ENCODE measurements around the gene MARK2. TPM values are rescaled to one million over a fixed set of nuclear protein-coding genes. Genes with fewer than 3 reads are reported as not detected.
A peak's percentile ranks its signal among the peaks of the same experiment; 100 is the strongest.
"Not testable (repeated sequence)": the region's sequence is repeated elsewhere in the genome, so short reads cannot be mapped to it uniquely, and the experiment has no call there.

MARK2 gene
- polyA plus RNA-seq (2013, experiment 1 of 2; ENCODE audit: insufficient read length) = 16.2 TPM
- 17.6 TPM for polyA plus RNA-seq (2013, experiment 2 of 2; ENCODE audit: insufficient read length)

DNA sequence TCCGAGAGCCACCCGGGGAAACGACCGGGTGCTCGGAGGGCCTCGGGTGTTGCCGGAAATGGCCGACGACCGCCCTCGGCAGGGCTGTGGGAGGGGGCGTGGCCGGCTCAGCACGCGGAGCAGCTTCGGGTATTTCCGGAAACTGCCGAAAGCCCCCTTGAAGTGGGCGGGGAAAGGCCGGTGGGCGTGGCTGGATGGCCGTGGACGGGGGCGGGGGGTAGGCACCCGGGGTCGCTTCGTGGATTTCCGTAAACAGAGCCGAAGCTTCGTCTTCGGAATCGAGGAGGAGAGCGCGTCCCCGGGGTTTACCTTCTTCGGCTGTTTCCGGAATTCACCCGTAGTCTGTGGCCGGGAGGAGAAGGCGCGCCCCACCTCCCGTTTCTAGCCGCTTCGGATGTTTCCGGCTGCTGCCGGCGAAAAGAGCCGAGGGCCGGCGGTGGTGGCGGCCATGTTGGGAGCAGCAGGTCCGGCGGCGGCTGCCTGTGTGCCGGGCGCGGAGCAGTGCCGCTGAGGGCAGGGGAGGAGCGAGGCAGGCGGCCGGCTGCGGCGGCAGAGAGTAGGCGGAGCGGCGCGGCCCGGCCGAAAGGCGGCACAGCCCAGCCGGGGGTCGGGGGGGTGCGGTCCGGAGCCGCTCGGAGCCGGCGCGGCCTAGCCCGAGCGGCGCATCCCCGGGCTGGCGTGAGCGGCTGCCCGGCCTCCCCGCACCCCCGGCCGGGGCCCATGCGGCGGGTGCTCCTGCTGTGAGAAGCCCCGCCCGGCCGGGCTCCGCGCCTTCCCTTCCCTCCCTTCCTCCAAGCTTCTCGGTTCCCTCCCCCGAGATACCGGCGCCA, at the start of gene MARK2:
Gene MARK2, plus strand, starts transcription at position 433 of the 830 bp plus-strand sequence. Its CDS starts 397 bp downstream, at position 830.
- peak; percentile 98 for DNase-seq

DNA sequence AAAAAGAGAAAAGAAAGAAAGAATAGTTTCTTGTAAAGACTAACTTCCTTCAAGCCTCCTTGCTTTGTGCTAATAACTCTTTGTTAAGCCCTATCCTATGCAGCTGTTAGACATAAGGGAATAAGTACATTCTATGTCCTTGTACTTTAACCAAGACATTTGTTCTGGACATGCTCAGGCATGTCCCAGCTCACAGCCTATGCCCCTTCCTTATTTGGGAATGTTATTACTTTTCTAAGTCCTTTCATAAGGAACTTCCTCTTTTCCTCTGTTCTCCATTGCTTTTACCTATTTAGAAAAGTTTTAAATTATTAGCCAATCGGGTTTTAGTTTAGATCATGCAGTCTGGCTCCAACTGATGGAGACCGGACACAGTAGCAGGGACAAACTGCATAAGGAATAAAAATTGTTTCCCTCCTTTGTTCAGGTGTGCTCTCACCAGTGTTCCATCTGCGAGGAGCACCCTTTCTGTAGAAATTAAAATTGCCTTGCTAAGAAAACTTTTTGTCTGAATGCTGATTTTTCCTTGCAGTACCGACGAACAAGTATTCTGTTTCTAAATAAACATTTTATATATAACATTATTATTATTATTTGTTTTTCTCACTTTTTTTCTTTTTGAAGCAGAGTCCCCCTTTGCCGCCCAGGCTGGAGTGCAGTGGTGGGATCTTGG, 47.3 kb upstream of the MARK2 start:
- DNase-seq = no peak

DNA sequence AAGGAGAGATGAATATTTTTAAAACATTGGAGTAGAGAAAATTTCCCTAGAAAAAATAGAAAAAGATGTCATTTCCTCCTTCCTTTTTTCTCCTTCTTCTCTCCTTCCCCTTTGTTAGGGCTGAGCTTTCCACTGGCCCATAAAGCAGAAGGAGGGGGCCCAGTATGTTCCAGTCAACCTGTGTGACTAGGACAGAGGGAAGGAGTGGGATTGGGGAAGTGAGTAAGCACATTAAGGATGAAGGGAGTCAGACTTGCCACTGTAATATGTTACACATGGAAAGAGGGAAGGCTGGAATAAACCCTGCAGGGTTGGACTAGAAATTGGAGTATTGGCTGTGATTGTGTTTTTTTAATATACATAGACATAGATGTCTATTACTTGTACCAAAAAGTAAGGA, 45.7 kb upstream of the MARK2 start:
- no peak for DNase-seq

DNA sequence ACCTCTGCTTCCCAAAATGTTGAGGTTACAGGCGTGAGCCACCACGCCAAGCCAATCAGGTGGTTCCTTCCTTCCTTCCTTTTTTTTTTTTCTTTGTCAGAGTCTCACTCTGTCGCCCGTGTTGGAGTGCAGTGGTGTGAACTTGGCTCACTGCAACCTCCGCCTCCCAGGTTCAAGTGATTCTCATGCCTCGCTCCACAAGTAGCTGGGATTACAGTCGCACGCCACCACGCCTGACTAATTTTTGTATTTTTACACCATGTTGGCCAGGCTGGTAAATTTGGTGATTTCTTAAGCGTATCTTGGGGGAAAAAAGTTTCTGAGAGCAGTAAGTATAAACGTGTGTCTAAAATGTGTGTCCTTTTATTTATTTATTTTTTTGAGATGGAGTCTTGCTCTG, 43.8 kb upstream of the MARK2 start:
- DNase-seq = no peak

DNA sequence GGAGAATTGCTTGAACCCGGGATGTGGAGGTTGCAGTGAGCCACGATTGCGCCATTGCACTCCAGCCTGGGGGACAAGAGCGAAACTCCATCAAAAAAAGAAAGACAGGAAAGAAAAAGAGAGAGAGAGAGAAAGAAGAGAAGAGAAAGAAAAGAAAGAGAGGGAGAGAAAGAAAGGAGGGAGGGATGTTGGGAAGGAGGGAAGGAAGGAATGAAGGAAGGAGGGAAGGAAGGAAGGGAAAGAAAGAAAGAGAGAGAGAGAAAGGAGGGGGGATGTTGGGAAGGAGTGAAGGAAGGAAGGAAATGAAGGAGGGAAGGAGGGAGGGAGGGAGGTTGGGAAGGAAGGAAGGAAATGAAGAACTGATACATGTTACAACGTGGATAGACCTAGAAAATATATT, 38.0 kb upstream of the MARK2 start:
- DNase-seq = no peak

DNA sequence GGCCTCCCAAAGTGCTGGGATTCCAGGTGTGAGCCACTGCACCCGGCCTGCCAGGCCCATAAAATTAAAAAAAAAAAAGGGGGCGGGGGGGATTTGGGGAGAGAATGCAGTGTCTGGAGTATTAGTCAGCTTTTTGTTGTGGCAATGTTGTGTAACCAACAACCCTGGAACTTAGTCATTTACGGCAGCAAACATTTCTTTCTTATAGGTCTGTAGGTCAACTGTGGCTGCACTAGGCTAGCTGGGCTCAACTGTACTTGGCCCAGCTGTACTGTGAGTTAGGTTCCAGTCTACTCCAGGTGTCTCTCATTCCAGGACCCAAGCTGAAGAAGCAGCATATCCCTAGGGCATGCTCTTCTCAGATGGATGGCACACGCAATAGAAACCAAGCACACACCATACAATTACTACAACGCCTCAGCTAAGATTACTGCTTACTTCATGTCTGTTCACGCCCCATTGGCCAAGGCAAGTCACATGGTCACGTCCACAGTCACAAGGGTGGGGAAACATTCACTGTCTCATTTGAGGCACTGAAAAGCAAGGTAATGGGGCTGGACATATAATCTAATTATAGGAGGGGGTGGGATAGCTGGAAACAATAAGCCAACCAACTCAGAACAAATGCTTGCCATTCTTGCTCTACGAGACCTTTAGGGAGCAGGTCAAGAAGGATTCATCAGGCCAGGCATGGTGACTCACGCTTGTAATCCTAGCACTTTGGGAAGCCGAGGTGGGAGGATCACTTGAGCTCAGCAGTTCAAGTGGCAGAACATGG, 36.1 kb upstream of the MARK2 start:
- DNase-seq = peak; percentile 17

DNA sequence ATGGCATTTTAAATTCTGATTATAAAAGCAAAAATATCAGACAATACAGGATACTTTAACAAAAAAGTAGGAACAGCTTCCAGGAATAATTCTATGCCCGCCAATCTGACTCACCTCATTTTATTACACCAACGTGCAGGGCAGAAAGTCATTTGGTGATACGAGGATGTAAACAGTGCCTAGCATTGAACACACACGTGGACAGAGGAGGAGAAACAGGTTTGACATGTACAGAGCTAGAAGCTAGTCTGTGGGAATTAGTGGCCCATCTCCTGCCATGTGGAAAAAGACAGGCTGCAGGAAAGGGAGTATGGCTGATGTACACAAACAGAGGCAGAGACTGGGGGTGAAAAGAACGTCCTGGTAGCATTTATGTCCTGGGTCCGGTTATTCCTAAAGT, 34.7 kb upstream of the MARK2 start:
- DNase-seq = no peak

DNA sequence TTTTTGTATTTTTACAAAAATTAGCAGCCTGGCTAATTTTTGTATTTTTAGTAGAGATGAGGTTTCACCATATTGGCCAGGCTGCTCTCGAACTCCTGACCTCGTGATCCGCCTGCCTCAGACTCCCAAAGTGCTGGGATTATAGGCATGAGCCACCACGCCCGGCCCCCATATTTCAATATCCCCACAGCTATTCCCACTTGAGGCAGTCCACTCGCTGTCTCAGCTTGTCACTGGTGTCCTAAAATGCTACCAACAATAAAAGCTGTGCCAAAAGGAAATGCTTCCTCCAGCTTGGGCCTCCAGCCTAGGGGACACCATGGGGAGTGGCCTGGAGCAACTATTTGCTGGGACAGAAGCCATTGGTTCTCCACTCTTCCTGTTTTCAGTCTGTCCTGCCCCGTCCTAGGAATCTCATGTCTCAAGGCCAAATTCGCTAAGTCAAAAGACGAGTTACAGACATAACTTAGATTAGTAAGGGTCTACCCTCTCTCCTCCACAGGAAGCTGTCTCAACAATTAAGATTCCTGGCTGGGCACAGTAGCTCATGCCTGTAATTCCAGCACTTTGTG, 33.0 kb upstream of the MARK2 start:
- peak; percentile 24 for DNase-seq

DNA sequence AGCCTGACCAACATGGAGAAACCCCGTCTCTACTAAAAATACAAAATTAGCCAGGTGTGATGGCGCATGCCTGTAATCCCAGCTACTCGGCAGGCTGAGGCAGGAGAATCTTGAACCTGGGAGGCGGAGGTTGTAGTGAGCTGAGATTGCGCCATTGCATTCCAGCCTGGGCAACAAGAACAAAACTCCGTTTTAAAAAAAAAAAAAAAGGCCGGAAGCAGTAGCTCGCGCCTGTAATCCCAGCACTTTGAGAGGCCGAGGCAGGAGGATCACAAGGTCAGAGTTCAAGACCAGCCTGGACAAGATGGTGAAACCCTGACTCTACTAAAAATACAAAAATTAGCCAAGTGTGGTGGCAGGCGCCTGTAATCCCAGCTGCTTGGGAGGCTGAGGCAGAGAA, 28.5 kb upstream of the MARK2 start:
- DNase-seq = not testable (repeated sequence)

DNA sequence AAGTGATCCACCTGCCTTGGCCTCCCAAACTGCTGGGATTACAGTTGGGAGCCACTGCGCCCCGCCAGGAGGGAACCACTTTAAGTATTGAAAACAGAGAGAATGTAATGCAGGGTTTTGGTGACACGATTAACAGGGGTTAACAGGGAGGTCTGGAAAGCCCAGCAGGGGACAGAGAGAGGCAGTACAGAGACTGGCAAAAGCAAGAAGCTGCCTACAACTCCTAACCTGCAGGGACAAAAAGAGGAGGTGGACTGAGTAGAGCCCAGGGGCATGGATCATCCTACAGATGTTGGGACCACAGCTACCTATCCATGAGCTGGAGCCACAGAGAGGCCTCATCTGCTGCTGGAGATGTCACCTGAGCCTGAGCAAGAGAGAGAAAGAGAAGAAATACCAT, 27.4 kb upstream of the MARK2 start:
- DNase-seq = no peak

DNA sequence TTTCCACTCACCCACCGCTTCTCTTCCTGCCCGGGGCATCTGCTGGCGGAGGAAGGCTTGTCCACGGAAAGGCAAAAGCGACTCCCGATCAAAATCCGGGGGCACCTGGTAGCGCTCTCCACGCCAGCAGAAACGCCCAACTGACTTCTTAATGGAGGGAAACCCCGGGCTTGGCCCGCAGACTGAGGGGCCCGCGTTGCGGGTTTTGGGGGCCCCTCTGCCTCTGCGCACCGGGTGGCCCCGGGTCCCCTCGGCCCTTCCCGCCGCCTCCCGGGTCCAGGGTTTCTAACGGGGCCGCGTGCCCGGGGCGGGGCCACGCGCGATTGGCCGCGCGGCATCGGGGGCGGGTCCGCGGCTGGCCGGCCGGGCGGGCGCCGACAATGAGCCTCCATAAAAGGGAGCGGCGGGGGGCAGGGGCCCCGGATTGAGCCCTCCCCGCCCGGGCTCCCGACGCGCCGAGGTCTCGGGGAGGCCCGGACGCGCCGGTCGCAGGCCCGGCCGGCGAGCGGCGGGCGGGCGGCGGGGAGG, 25.8 kb upstream of the MARK2 start, which contains the start of gene SPINDOC:
Gene SPINDOC, plus strand, starts transcription at position 422 of the 528 bp plus-strand sequence. CDS start 231 bp downstream, outside the sequence.
- peak; percentile 76 for DNase-seq

DNA sequence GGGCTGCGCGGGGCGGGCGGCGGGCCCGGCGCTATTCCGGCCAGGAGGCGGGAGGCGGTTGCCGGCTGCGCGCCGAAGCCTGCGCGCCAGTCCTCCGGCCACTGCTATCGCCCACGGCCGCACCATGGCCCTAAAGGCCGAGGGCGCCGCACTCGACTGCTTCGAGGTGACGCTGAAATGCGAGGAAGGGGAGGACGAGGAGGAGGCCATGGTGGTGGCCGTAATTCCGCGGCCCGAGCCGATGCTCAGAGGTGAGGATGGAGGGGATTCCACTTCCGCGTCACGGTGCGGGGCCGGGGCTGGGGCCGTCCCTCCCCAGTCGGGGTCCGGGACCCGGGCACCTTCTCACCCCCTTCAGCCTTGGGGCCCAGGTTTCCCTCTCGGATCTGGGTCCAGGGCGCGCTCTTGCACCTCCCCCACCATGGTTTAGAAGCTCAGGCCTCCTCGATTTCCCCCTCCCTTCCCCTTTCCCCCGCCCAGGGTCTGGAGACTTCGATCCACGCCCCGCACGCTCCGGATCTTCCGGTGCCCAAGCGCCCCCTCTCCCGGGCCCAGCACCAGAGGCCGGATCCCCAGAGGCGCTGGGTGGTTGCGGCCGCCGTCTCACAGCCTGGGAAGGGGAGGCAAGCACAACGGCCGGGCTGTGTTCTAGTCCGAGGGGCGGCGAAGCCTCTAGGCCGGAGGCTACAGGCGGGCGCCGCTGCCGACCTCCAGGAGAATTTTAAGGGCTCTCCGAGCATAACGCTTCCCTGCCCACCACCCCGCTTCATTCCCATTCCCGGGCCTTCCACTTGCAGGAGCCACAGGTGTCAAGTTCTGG, 25.1 kb upstream of the MARK2 start:
- peak; percentile 61 for DNase-seq

DNA sequence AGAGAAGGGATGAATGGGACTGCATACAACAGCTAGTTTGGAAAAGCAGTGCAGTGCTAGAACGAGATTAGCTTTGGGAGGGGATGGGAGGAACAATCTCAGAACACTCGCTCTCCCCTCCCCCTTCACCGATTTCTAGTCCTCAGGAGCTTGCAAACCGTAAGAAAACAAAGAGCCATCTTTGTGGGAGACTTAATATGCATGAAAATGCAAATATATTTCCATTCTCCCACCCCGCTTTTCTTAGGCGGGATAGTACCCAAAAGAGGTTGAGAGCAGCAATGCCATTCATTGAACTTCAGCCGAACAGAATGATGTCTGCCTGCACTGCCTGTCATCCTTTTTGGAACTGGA, 24.6 kb upstream of the MARK2 start:
- DNase-seq = no peak

DNA sequence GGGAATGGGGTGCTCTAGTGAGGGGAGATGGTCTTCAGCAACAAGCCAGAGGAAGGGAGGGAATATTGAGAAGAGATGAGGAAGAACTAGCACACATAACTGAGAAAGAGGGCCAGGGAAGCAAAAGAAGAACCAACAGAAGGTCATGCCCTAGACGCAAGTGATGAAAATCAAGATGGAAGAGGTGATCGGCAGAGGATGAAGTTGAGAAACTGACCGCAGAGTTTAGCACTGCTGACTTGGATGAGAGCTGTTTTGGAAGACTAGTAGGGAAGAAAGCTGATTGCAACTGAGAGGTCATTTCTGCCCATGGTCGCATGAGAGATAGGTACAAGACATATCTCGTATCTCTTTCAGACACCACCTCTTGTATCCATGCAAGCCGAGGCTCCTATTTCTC, 22.7 kb upstream of the MARK2 start:
- no peak for DNase-seq

DNA sequence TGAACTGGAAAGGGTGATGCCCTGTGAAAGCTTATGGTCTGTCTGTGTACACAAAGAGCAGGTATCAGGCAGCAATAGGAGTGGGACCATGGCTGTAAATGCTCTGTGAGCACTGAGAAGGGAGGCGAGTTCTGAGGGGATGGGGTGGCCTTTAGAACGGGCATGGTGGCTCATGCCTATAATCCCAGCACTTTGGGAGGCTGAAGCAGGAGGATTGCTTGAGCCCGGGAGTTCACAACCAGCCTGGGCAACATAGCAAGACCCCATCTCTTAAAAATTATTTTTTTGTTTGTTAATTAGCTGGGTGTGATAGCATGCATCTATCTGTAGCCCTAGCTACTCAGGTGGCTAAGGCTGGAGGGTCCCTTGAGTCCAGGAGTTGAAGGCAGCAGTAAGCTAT, 22.2 kb upstream of the MARK2 start:
- DNase-seq = no peak

DNA sequence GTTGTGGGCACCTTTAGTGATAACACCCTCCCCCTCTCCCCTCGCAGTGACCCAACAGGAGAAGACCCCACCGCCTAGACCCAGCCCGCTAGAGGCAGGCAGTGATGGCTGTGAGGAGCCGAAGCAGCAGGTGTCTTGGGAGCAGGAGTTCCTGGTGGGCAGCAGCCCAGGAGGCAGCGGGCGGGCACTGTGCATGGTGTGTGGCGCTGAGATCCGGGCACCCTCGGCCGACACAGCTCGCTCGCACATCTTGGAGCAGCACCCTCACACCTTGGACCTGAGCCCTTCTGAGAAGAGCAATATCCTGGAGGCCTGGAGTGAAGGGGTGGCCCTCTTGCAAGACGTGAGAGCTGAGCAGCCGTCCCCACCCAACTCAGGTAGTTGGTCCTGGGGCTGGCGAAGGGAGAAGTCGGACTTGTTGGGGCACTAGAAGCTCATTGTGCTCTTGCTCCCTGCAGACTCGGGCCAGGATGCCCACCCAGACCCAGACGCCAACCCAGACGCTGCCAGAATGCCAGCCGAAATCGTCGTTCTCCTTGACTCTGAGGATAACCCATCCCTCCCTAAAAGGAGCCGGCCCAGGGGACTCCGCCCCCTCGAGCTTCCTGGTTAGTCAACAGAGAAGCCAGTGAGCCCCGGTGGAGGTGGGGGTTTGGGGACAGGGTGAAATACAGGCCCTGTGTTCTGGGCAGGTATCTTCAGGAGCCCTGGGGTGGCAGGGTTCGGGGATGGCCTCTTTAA, 21.0 kb upstream of the MARK2 start:
- DNase-seq = no peak

DNA sequence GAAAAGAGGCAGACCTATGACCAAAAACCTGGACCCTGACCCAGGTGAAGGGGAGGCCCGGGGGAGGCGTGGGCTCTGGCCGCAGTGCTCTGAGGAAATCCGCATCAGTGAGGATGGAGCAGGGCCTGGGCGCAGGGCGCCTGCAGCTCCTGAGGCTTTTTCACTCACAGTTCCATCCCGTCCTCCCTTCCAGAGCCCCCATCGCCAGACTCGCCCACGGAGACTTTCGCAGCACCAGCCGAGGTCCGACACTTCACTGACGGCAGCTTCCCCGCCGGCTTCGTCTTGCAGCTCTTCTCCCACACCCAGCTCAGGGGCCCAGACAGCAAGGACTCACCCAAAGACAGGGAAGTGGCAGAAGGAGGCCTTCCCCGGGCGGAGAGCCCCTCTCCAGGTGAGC, 20.3 kb upstream of the MARK2 start:
- DNase-seq = no peak

DNA sequence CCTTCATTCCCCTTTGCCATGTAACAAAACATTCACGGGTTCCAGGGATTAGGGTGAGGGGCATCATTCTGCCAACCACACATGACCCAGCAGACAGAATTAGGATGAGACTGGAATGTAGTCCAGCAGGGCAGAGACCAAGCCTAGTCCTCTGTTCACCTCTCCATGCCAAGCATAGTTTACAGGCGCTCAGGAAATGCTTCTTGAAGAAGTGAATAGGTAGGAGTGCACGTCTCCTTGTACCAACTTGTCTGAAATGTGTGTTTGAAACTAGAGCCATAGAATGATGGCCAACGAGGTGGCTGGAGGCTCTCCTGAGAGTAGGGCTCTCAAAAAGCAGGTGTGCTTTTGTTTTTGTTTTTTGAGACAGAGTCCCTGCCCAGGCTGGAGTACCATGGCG, 17.5 kb upstream of the MARK2 start:
- DNase-seq = no peak

DNA sequence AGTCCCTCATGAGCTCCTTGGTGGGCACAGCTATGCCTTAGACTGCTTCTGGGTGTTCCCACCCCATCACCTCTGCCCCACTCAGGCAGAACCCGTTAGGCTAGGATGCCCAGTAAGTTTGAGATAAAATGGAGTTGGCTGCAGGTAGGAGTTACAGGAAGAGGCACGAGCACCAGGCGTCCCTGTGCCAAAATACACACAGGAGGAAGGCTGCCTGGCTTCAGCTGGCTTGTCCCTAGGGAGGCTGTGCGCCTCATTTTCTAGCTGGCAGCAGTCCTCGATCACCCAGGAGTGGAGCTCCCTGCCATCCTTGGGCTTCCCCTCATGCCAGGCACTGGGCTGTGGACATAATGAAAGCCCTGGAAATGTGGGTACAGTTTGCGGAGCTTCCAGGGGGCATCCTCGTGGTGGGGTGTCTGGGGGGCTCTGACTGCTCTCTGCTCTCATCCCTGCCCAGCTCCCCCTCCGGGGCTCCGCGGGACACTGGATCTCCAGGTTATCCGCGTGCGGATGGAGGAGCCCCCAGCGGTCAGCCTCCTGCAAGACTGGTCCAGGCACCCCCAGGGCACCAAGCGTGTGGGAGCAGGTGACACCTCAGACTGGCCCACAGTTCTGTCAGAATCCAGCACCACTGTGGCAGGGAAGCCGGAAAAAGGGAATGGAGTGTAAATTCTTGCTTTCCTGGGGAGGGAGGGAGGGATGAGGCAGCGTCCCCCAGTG, 12.3 kb upstream of the MARK2 start:
- no peak for DNase-seq

DNA sequence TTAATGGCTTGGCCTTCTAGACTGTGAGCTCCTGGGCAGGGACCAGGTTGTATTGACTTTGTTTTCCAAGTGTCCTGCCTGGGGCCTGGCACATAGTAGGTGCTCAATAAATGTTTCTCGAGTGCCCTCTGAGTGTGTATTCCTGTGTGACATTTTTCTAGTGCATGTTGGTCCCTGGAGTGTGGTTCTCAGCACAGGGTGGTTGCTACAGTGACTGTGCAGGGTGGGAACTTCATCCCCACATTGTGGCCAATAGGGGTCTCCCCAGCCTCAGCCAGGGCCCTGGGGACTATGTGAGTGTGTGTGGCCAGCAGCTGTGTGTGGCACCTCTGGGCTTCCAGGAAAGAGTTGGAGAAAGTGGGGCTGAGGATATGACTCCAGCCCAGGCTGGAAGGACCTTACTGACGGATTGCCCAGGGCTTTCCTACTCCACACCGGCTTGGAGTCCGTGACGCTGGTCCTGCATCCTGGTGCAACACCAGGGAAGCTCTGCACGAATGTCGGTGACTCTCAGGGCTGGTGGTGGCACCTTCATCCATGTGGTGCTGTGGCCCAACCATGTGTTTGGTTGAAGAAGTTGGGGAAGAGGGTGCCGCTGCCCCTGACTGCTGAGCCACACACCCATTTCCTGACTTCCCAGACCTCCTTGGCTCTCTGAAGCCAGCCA, 9.0 kb upstream of the MARK2 start:
- DNase-seq = peak; percentile 48

Measured in fibroblast of skin of abdomen (primary cell).